Fibroblast of skin of left quadriceps (primary cell): ENCODE results near the gene FAM193A.
"Not testable (repeated sequence)": the region's sequence is repeated elsewhere in the genome, so short reads cannot be mapped to it uniquely, and the experiment has no call there.

Experiments
- DNase-seq, 2 experiments: peaks; one replicate each; pipeline ENCODE4 v3.0.0-alpha.2; 2013; ENCODE audit warnings: low read depth in 2 of 2

FAM193A gene

GRCh38 chr4:2608291-2608690, 71.8 kb downstream of the FAM193A start:
- DNase-seq = no peak

- DNase-seq = no peak
Observed at GRCh38 chr4:2615821-2616220, 79.4 kb downstream of the FAM193A start.

GRCh38 chr4:2617955-2618354, 81.5 kb downstream of the FAM193A start:
- no peak for DNase-seq

- DNase-seq = not testable (repeated sequence)
Observed at GRCh38 chr4:2618729-2619128, 82.3 kb downstream of the FAM193A start.

GRCh38 chr4:2619459-2619858, 83.0 kb downstream of the FAM193A start:
- DNase-seq = no peak

GRCh38 chr4:2621419-2621818, 85.0 kb downstream of the FAM193A start:
- no peak for DNase-seq

GRCh38 chr4:2623442-2623841, 87.0 kb downstream of the FAM193A start:
- no peak for DNase-seq

- DNase-seq = no peak
Observed at GRCh38 chr4:2624782-2625530, 88.5 kb downstream of the FAM193A start.

- DNase-seq = no peak
Observed at GRCh38 chr4:2626231-2626630, 89.8 kb downstream of the FAM193A start.

GRCh38 chr4:2630556-2631273, 94.3 kb downstream of the FAM193A start:
- no peak for DNase-seq

GRCh38 chr4:2634014-2634413, 97.6 kb downstream of the FAM193A start:
- DNase-seq = no peak

- DNase-seq = no peak
Observed at GRCh38 chr4:2636331-2636730, 99.9 kb downstream of the FAM193A start.

GRCh38 chr4:2636994-2637393, 100.5 kb downstream of the FAM193A start:
- DNase-seq = not testable (repeated sequence)

- DNase-seq = no peak
Observed at GRCh38 chr4:2637956-2638552, 101.6 kb downstream of the FAM193A start.

- DNase-seq = no peak
Observed at GRCh38 chr4:2638730-2639129, 102.3 kb downstream of the FAM193A start.

GRCh38 chr4:2642968-2643367, 106.5 kb downstream of the FAM193A start:
- no peak for DNase-seq

GRCh38 chr4:2643555-2643954, 107.1 kb downstream of the FAM193A start:
- no peak for DNase-seq

GRCh38 chr4:2646396-2647149, 110.1 kb downstream of the FAM193A start:
- DNase-seq = no peak

- DNase-seq = no peak
Observed at GRCh38 chr4:2647403-2648158, 111.1 kb downstream of the FAM193A start.

- no peak for DNase-seq
Observed at GRCh38 chr4:2648159-2648814, 111.8 kb downstream of the FAM193A start.

- no peak for DNase-seq
Observed at GRCh38 chr4:2649604-2650114, 113.2 kb downstream of the FAM193A start.
